CD14-positive monocyte (primary cell): ENCODE measurements around the gene VPS13A. TPM values are rescaled to one million over a fixed set of nuclear protein-coding genes. Genes with fewer than 3 reads are reported as not detected.

Experiments
- DNase-seq, 3 donors: peaks; one replicate each; pipeline ENCODE4 v3.0.0-alpha.2; 2011 to 2022
- H2AFZ ChIP-seq: 2 replicates; pipeline ENCODE4 v1.6.0; 2012; ENCODE audit warnings: mild to moderate bottlenecking, low read depth, low read length, inconsistent platforms; ENCODE audit not compliant: insufficient read depth, poor library complexity, severe bottlenecking
- H3K27ac ChIP-seq, 2 donors: 1 replicate in 1 of 2; 2 replicates in 1 of 2; pipeline ENCODE4 v1.5.1; 2012 to 2013; ENCODE audit warnings: low read length in 2 of 2, control low read depth in 1 of 2, inconsistent platforms in 1 of 2, low read depth in 1 of 2, mild to moderate bottlenecking in 1 of 2
- H3K27me3 ChIP-seq, 2 donors: one replicate each; pipeline versions ENCODE4 v1.6.0 to v1.6.1; 2011 to 2013; ENCODE audit warnings: low read length in 2 of 2; ENCODE audit not compliant: control insufficient read depth in 2 of 2, insufficient read depth in 2 of 2
- H3K36me3 ChIP-seq, 2 donors: replicated peaks in 1 of 2; 1 replicate in 1 of 2; 2 replicates in 1 of 2; pipeline versions ENCODE4 v1.5.1 to v1.6.1; 2012 to 2013; ENCODE audit warnings: low read length in 2 of 2, control low read depth in 1 of 2, inconsistent platforms in 1 of 2, mild to moderate bottlenecking in 1 of 2; ENCODE audit not compliant: insufficient read depth in 2 of 2, control insufficient read depth in 1 of 2
- H3K4me1 ChIP-seq, 2 donors: 1 replicate in 1 of 2; 2 replicates in 1 of 2; pipeline versions ENCODE4 v1.5.1 to v1.6.1; 2012 to 2013; ENCODE audit warnings: low read length in 2 of 2, control low read depth in 1 of 2, inconsistent platforms in 1 of 2, mild to moderate bottlenecking in 1 of 2, moderate library complexity in 1 of 2; ENCODE audit not compliant: insufficient read depth in 2 of 2, control insufficient read depth in 1 of 2
- H3K4me2 ChIP-seq: replicated peaks from 2 replicates; pipeline ENCODE3; 2012; ENCODE audit warnings: low read length, moderate library complexity, mild to moderate bottlenecking; ENCODE audit not compliant: poor library complexity, severe bottlenecking; ENCODE audit errors: extremely low read depth
- H3K4me3 ChIP-seq, 3 experiments: fragments of 200-600 bp in 1 of 3; sonication (generic) in 1 of 3; replicated peaks in 1 of 3; 1 replicate in 2 of 3; 2 replicates in 1 of 3; pipeline ENCODE4 v1.5.1; 2011 to 2013; ENCODE audit warnings: low read length in 3 of 3, mild to moderate bottlenecking in 3 of 3, control low read depth in 2 of 3, low read depth in 2 of 3, inconsistent platforms in 1 of 3, moderate library complexity in 1 of 3
- H3K79me2 ChIP-seq: 2 replicates; pipeline ENCODE4 v1.6.0; 2012; ENCODE audit warnings: mild to moderate bottlenecking, control low read depth, inconsistent platforms, low read length, moderate library complexity; ENCODE audit not compliant: insufficient read depth
- H3K9ac ChIP-seq: 2 replicates; pipeline ENCODE4 v1.6.0; 2017; ENCODE audit warnings: low read length, mild to moderate bottlenecking; ENCODE audit not compliant: insufficient read depth, poor library complexity, severe bottlenecking
- H3K9me3 ChIP-seq, 2 donors: replicated peaks in 1 of 2; 1 replicate in 1 of 2; 2 replicates in 1 of 2; pipeline versions ENCODE4 v1.5.1 to v1.6.1; 2012 to 2013; ENCODE audit warnings: low read length in 2 of 2, control low read depth in 1 of 2; ENCODE audit not compliant: control insufficient read depth in 1 of 2, insufficient read depth in 1 of 2
- H4K20me1 ChIP-seq: 2 replicates; pipeline ENCODE4 v1.6.0; 2012; ENCODE audit warnings: mild to moderate bottlenecking, low read length, control low read depth, moderate library complexity; ENCODE audit not compliant: insufficient read depth
- H3K27ac Mint-ChIP-seq, 7 donors: one replicate each; pipeline ENCODE4 v1.8.0; 2020; ENCODE audit warnings: mild to moderate bottlenecking in 7 of 7, mixed read lengths in 7 of 7, moderate library complexity in 6 of 7, inconsistent platforms in 2 of 7
- H3K27me3 Mint-ChIP-seq, 3 donors: one replicate each; pipeline ENCODE4 v1.8.0; 2021 to 2022; ENCODE audit warnings: low read depth in 3 of 3, mild to moderate bottlenecking in 3 of 3, mixed read lengths in 3 of 3, moderate library complexity in 3 of 3, inconsistent platforms in 1 of 3
- H3K36me3 Mint-ChIP-seq, 2 donors: one replicate each; pipeline ENCODE4 v1.8.0; 2020; ENCODE audit warnings: mixed read lengths in 2 of 2, inconsistent platforms in 1 of 2, mild to moderate bottlenecking in 1 of 2
- H3K4me1 Mint-ChIP-seq: one replicate; pipeline ENCODE4 v1.8.0; 2020; ENCODE audit warnings: mild to moderate bottlenecking, mixed read lengths
- H3K4me3 Mint-ChIP-seq, 2 donors: one replicate each; pipeline ENCODE4 v1.8.0; 2020; ENCODE audit warnings: mild to moderate bottlenecking in 2 of 2, mixed read lengths in 2 of 2, moderate library complexity in 1 of 2
- H3K9me3 Mint-ChIP-seq, 7 donors: one replicate each; pipeline ENCODE4 v1.8.0; 2020 to 2022; ENCODE audit warnings: mixed read lengths in 7 of 7, mild to moderate bottlenecking in 6 of 7, moderate library complexity in 6 of 7, inconsistent platforms in 2 of 7
- CTCF ChIP-seq: fragments of 200-600 bp; IDR thresholded peaks from one replicate; pipeline ENCODE4 v1.8.0; 2022; ENCODE audit warnings: antibody characterized with exemption, mild to moderate bottlenecking
- WGBS: methylation state at CpG from one replicate; pipeline ENCODE4 v1.1.5; 2013; ENCODE audit warnings: missing lambda C conversion rate; ENCODE audit not compliant: insufficient coverage; 5-methylcytosine and 5-hydroxymethylcytosine counted together
- intact Hi-C, 2 donors: fragments of 100-400 bp; cut with micrococcal nuclease; formaldehyde crosslinking; loops; one replicate each; pipeline versions ENCODE4 v1.15.0 to v1.15.1; 2023
- polyA plus RNA-seq, 3 donors: library from polyadenylated mRNA; depleted of rRNA in 1 of 3; unstranded in 2 of 3; stranded (reverse) in 1 of 3; fragments of 300-500 nt in 2 of 3; fragments of >200 nt in 1 of 3; fragmentation: Illumina TruSeq in 2 of 3; gene quantifications; 1 replicate in 2 of 3; 2 replicates in 1 of 3; pipeline ENCODE4 v1.2.3, GENCODE V29; 2012 to 2021

Gene VPS13A
- polyA plus RNA-seq, 3 donors: 0.27 to 1.8 (median 1.1) TPM

DNA sequence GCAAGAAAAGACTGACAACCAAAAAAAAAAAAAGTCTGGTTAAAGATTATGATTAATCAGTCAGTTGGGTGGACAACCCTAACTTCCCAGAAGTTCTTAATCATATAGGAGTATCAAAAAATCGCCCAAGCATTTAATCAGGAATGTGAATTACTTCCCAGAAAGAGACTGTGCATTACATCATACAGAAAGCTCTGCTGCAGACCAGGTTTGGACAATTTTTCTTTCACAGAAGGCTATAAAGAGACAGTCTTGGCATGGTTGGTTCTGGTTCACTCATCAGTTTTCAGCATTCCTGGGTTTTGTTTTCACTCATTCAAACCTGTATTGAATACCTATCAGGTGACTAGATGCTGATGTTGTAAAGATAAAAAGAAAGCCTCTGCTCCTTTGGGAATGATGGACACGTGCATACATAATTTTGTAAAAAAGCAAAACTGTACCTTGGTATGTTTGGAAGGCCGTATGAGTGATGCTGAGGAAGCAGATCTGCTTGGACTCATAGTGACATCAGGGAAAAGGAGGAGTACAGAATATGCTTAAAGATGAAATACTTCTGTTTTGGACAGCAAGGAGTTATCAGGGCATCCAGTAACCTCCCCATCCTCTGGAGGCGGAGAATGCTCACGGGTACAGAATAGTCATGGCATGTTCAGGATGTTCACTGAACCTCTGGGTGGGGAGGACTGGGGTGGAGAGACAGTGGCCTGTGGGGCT, 292.3 kb downstream of the VPS13A start:
- H3K36me3 ChIP-seq: no peaks in the 10 kb centered on the region
- TF ChIP-seq CTCF: no peak
- H3K9ac ChIP-seq: no peak overlapping the region
- no peak overlapping the region for H3K4me2 ChIP-seq
- WGBS: 92% methylated on average over 4 of the region's 5 CpGs
- no peak overlapping the region for H3K4me3 Mint-ChIP-seq
- H3K27me3 ChIP-seq: no peaks in the 10 kb centered on the region
- peaks cover 0 to 6% (median 3%) of the 10 kb centered on the region in 7 donors for H3K9me3 Mint-ChIP-seq
- no peak overlapping the region for H3K27ac ChIP-seq
- no peak overlapping the region for H3K4me3 ChIP-seq
- no peaks in the 10 kb centered on the region for H3K36me3 Mint-ChIP-seq
- no peaks in the 10 kb centered on the region for H3K4me1 ChIP-seq
- H3K4me1 Mint-ChIP-seq: no peaks in the 10 kb centered on the region
- no peak for DNase-seq
- H3K9me3 ChIP-seq: peaks cover 0 to 3% of the 10 kb centered on the region in 2 donors
- H2AFZ ChIP-seq: no peak overlapping the region
- no peaks in the 10 kb centered on the region for H3K79me2 ChIP-seq
- H3K27me3 Mint-ChIP-seq: no peaks in the 10 kb centered on the region
- no peak overlapping the region for H3K27ac Mint-ChIP-seq
- no peaks in the 10 kb centered on the region for H4K20me1 ChIP-seq
- intact Hi-C loops: no loop called here

Other genes with a start within 250 kb of the VPS13A start
- not detected for gene FOXB2, start 157.9 kb upstream of the VPS13A start, polyA plus RNA-seq